ENCODE measurements around the gene PRKN.
A peak's percentile ranks its signal among the peaks of the same experiment; 100 is the strongest.
"Not testable (repeated sequence)": the region's sequence is repeated elsewhere in the genome, so short reads cannot be mapped to it uniquely, and the experiment has no call there.

Gene PRKN

GRCh38 chr6:161915456-161915964, 812.1 kb downstream of the PRKN start:
- no peak for DNase-seq (ENCODE audit: low read depth, low spot score)

GRCh38 chr6:161908872-161909271, 818.7 kb downstream of the PRKN start:
- DNase-seq (ENCODE audit: low read depth, low spot score) = no peak

- no peak for DNase-seq (ENCODE audit: low read depth, low spot score)
Observed at GRCh38 chr6:161906571-161906970, 821.0 kb downstream of the PRKN start.

- DNase-seq (ENCODE audit: low read depth, low spot score) = no peak
Observed at GRCh38 chr6:161903584-161904212, 823.9 kb downstream of the PRKN start.

GRCh38 chr6:161901740-161902426, 825.7 kb downstream of the PRKN start:
- no peak for DNase-seq (ENCODE audit: low read depth, low spot score)

GRCh38 chr6:161894436-161894835, 833.1 kb downstream of the PRKN start:
- no peak for DNase-seq (ENCODE audit: low read depth, low spot score)

- DNase-seq (ENCODE audit: low read depth, low spot score) = no peak
Observed at GRCh38 chr6:161891542-161891941, 836.0 kb downstream of the PRKN start.

GRCh38 chr6:161890832-161891297, 836.7 kb downstream of the PRKN start:
- DNase-seq (ENCODE audit: low read depth, low spot score) = no peak

GRCh38 chr6:161890133-161890831, 837.3 kb downstream of the PRKN start:
- no peak for DNase-seq (ENCODE audit: low read depth, low spot score)

GRCh38 chr6:161889324-161889723, 838.2 kb downstream of the PRKN start:
- no peak for DNase-seq (ENCODE audit: low read depth, low spot score)

GRCh38 chr6:161886545-161886944, 841.0 kb downstream of the PRKN start:
- DNase-seq (ENCODE audit: low read depth, low spot score) = not testable (repeated sequence)

GRCh38 chr6:161884782-161885181, 842.8 kb downstream of the PRKN start:
- no peak for DNase-seq (ENCODE audit: low read depth, low spot score)

- no peak for DNase-seq (ENCODE audit: low read depth, low spot score)
Observed at GRCh38 chr6:161882196-161882765, 845.3 kb downstream of the PRKN start.

GRCh38 chr6:161880056-161880455, 847.5 kb downstream of the PRKN start:
- DNase-seq (ENCODE audit: low read depth, low spot score) = no peak

GRCh38 chr6:161876231-161876630, 851.3 kb downstream of the PRKN start:
- DNase-seq (ENCODE audit: low read depth, low spot score) = no peak

- no peak for DNase-seq (ENCODE audit: low read depth, low spot score)
Observed at GRCh38 chr6:161870236-161870901, 857.2 kb downstream of the PRKN start.

GRCh38 chr6:161869491-161869890, 858.1 kb downstream of the PRKN start:
- no peak for DNase-seq (ENCODE audit: low read depth, low spot score)

- DNase-seq (ENCODE audit: low read depth, low spot score) = no peak
Observed at GRCh38 chr6:161866570-161866969, 861.0 kb downstream of the PRKN start.

GRCh38 chr6:161861061-161861460, 866.5 kb downstream of the PRKN start:
- DNase-seq (ENCODE audit: low read depth, low spot score) = not testable (repeated sequence)

- DNase-seq (ENCODE audit: low read depth, low spot score) = no peak
Observed at GRCh38 chr6:161853657-161854056, 873.9 kb downstream of the PRKN start.

GRCh38 chr6:161851486-161851885, 876.1 kb downstream of the PRKN start:
- DNase-seq (ENCODE audit: low read depth, low spot score) = not testable (repeated sequence)

GRCh38 chr6:161850562-161850961, 877.0 kb downstream of the PRKN start:
- DNase-seq (ENCODE audit: low read depth, low spot score) = peak; percentile 35

Data from iPS DF 19.7 (cell line).